Ishikawa (cell line): ENCODE data around the gene BPIFB1.

Source experiments
- EGR1 ChIP-seq: IDR thresholded peaks from 2 replicates; pipeline ENCODE4 v1.6.1; 2012
- MAX ChIP-seq: IDR thresholded peaks from 2 replicates; pipeline ENCODE4 v1.6.1; 2012
- REST ChIP-seq: IDR thresholded peaks from 2 replicates; pipeline ENCODE4 v1.6.1; 2012; ENCODE audit warnings: low read depth, mild to moderate bottlenecking
- YY1 ChIP-seq: IDR thresholded peaks from 2 replicates; pipeline ENCODE4 v1.6.1; 2012; ENCODE audit warnings: low read depth

GRCh38 chr20:33275871-33276270, 7.1 kb upstream of the BPIFB1 start:
- no peak for TF ChIP-seq YY1
- no peak for TF ChIP-seq MAX
- no peak for TF ChIP-seq EGR1
- TF ChIP-seq REST, result no peak
